ENCODE data around the gene ANKRD45. TPM values are rescaled to one million over a fixed set of nuclear protein-coding genes. Genes with fewer than 3 reads are reported as not detected.
"Not testable (repeated sequence)": the region's sequence is repeated elsewhere in the genome, so short reads cannot be mapped to it uniquely, and the experiment has no call there.

Gene ANKRD45
- total and polyA plus RNA-seq, 2 donors: 0.33 to 0.71 TPM

- DNase-seq (ENCODE audit: low read depth in 6 of 9, low spot score in 9 of 9): no peak
- no peaks in the 10 kb centered on the region for H3K27me3 ChIP-seq (ENCODE audit: control insufficient read depth in 2 of 2, insufficient read depth in 1 of 2, low read length in 1 of 2)
- H3K4me3 ChIP-seq (ENCODE audit: low read length in 2 of 2): no peak overlapping the region
- no peaks in the 10 kb centered on the region for H3K9me3 ChIP-seq (ENCODE audit: control insufficient read depth in 2 of 2, insufficient read depth in 1 of 2, low read length in 1 of 2)
- 69% methylated on average over 1 of the region's 1 CpG for WGBS
- H3K4me1 ChIP-seq (ENCODE audit: control insufficient read depth in 2 of 2, insufficient read depth in 2 of 2, low read length in 2 of 2): no peaks in the 10 kb centered on the region
- no peaks in the 10 kb centered on the region for H3K36me3 ChIP-seq (ENCODE audit: control insufficient read depth in 2 of 2, insufficient read depth in 2 of 2, low read length in 1 of 2)
- H3K27ac ChIP-seq (ENCODE audit: low read depth in 1 of 2, low read length in 1 of 2): no peak overlapping the region
Measured at GRCh38 chr1:173661763-173662162, 7.9 kb downstream of the ANKRD45 start.

- no peaks in the 10 kb centered on the region for H3K9me3 ChIP-seq (ENCODE audit: control insufficient read depth in 2 of 2, insufficient read depth in 1 of 2, low read length in 1 of 2)
- DNase-seq (ENCODE audit: low read depth in 6 of 9, low spot score in 9 of 9): no peak
Measured at GRCh38 chr1:173661271-173661670, 8.4 kb downstream of the ANKRD45 start.

GRCh38 chr1:173660306-173660705 is 9.3 kb downstream of the ANKRD45 start:
- WGBS: 97% methylated on average over 2 of the region's 2 CpGs
- Histone ChIP-seq H3K4me1 (ENCODE audit: control insufficient read depth in 2 of 2, insufficient read depth in 2 of 2, low read length in 2 of 2) (no peaks in the 10 kb centered on the region), H3K36me3 (ENCODE audit: control insufficient read depth in 2 of 2, insufficient read depth in 2 of 2, low read length in 1 of 2) (no peaks in the 10 kb centered on the region)

More at GRCh38 chr1:173661271-173661670, 8.4 kb downstream of the ANKRD45 start:
- Histone ChIP-seq H3K27me3 (ENCODE audit: control insufficient read depth in 2 of 2, insufficient read depth in 1 of 2, low read length in 1 of 2) (no peaks in the 10 kb centered on the region), H3K4me3 (ENCODE audit: low read length in 2 of 2) (no peak overlapping the region), H3K4me1 (ENCODE audit: control insufficient read depth in 2 of 2, insufficient read depth in 2 of 2, low read length in 2 of 2) (no peaks in the 10 kb centered on the region), H3K36me3 (ENCODE audit: control insufficient read depth in 2 of 2, insufficient read depth in 2 of 2, low read length in 1 of 2) (no peaks in the 10 kb centered on the region), H3K27ac (ENCODE audit: low read depth in 1 of 2, low read length in 1 of 2) (no peak overlapping the region)
- 93% methylated on average over 1 of the region's 1 CpG for WGBS

GRCh38 chr1:173648880-173649605 is 20.6 kb downstream of the ANKRD45 start:
- no peaks in the 10 kb centered on the region for H3K36me3 ChIP-seq (ENCODE audit: control insufficient read depth in 2 of 2, insufficient read depth in 2 of 2, low read length in 1 of 2)

More at GRCh38 chr1:173660306-173660705, 9.3 kb downstream of the ANKRD45 start:
- no peak for DNase-seq (ENCODE audit: low read depth in 6 of 9, low spot score in 9 of 9)
- H3K27ac ChIP-seq (ENCODE audit: low read depth in 1 of 2, low read length in 1 of 2): no peak overlapping the region
- no peaks in the 10 kb centered on the region for H3K27me3 ChIP-seq (ENCODE audit: control insufficient read depth in 2 of 2, insufficient read depth in 1 of 2, low read length in 1 of 2)
- H3K4me3 ChIP-seq (ENCODE audit: low read length in 2 of 2): no peak overlapping the region
- H3K9me3 ChIP-seq (ENCODE audit: control insufficient read depth in 2 of 2, insufficient read depth in 1 of 2, low read length in 1 of 2): peaks cover 0 to 3% of the 10 kb centered on the region in 2 donors

GRCh38 chr1:173646656-173647055 is 23.0 kb downstream of the ANKRD45 start:
- H3K27me3 ChIP-seq (ENCODE audit: control insufficient read depth in 2 of 2, insufficient read depth in 1 of 2, low read length in 1 of 2): no peaks in the 10 kb centered on the region
- H3K27ac ChIP-seq (ENCODE audit: low read depth in 1 of 2, low read length in 1 of 2): no peak overlapping the region
- no peak overlapping the region for H3K4me3 ChIP-seq (ENCODE audit: low read length in 2 of 2)
- no peaks in the 10 kb centered on the region for H3K4me1 ChIP-seq (ENCODE audit: control insufficient read depth in 2 of 2, insufficient read depth in 2 of 2, low read length in 2 of 2)
- H3K9me3 ChIP-seq (ENCODE audit: control insufficient read depth in 2 of 2, insufficient read depth in 1 of 2, low read length in 1 of 2): no peaks in the 10 kb centered on the region
- WGBS: 87% methylated on average over 3 of the region's 3 CpGs
- H3K36me3 ChIP-seq (ENCODE audit: control insufficient read depth in 2 of 2, insufficient read depth in 2 of 2, low read length in 1 of 2): no peaks in the 10 kb centered on the region
- DNase-seq (ENCODE audit: low read depth in 6 of 9, low spot score in 9 of 9): no peak

More at GRCh38 chr1:173648880-173649605, 20.6 kb downstream of the ANKRD45 start:
- no peak overlapping the region for H3K4me3 ChIP-seq (ENCODE audit: low read length in 2 of 2)
- H3K27ac ChIP-seq (ENCODE audit: low read depth in 1 of 2, low read length in 1 of 2): no peak overlapping the region
- H3K27me3 ChIP-seq (ENCODE audit: control insufficient read depth in 2 of 2, insufficient read depth in 1 of 2, low read length in 1 of 2): no peaks in the 10 kb centered on the region
- no peak for DNase-seq (ENCODE audit: low read depth in 6 of 9, low spot score in 9 of 9)
- H3K9me3 ChIP-seq (ENCODE audit: control insufficient read depth in 2 of 2, insufficient read depth in 1 of 2, low read length in 1 of 2): no peaks in the 10 kb centered on the region
- H3K4me1 ChIP-seq (ENCODE audit: control insufficient read depth in 2 of 2, insufficient read depth in 2 of 2, low read length in 2 of 2): no peaks in the 10 kb centered on the region

GRCh38 chr1:173642450-173643139 is 27.1 kb downstream of the ANKRD45 start:
- H3K9me3 ChIP-seq (ENCODE audit: control insufficient read depth in 2 of 2, insufficient read depth in 1 of 2, low read length in 1 of 2); H3K36me3 ChIP-seq (ENCODE audit: control insufficient read depth in 2 of 2, insufficient read depth in 2 of 2, low read length in 1 of 2); H3K27ac ChIP-seq (ENCODE audit: low read depth in 1 of 2, low read length in 1 of 2); H3K4me1 ChIP-seq (ENCODE audit: control insufficient read depth in 2 of 2, insufficient read depth in 2 of 2, low read length in 2 of 2); DNase-seq (ENCODE audit: low read depth in 6 of 9, low spot score in 9 of 9); H3K4me3 ChIP-seq (ENCODE audit: low read length in 2 of 2); H3K27me3 ChIP-seq (ENCODE audit: control insufficient read depth in 2 of 2, insufficient read depth in 1 of 2, low read length in 1 of 2): not testable (repeated sequence)
- WGBS: 96% methylated on average over 4 of the region's 4 CpGs

- no peak overlapping the region for H3K27ac ChIP-seq (ENCODE audit: low read depth in 1 of 2, low read length in 1 of 2)
- no peaks in the 10 kb centered on the region for H3K27me3 ChIP-seq (ENCODE audit: control insufficient read depth in 2 of 2, insufficient read depth in 1 of 2, low read length in 1 of 2)
- no peak overlapping the region for H3K4me3 ChIP-seq (ENCODE audit: low read length in 2 of 2)
- no peak for DNase-seq (ENCODE audit: low read depth in 6 of 9, low spot score in 9 of 9)
- 53% methylated on average over 2 of the region's 2 CpGs for WGBS
- no peaks in the 10 kb centered on the region for H3K4me1 ChIP-seq (ENCODE audit: control insufficient read depth in 2 of 2, insufficient read depth in 2 of 2, low read length in 2 of 2)
- no peaks in the 10 kb centered on the region for H3K36me3 ChIP-seq (ENCODE audit: control insufficient read depth in 2 of 2, insufficient read depth in 2 of 2, low read length in 1 of 2)
- peaks cover 0 to 6% of the 10 kb centered on the region in 2 donors for H3K9me3 ChIP-seq (ENCODE audit: control insufficient read depth in 2 of 2, insufficient read depth in 1 of 2, low read length in 1 of 2)
Measured at GRCh38 chr1:173639102-173639501, 30.5 kb downstream of the ANKRD45 start.

- no peak for DNase-seq (ENCODE audit: low read depth in 6 of 9, low spot score in 9 of 9)
- H3K9me3 ChIP-seq (ENCODE audit: control insufficient read depth in 2 of 2, insufficient read depth in 1 of 2, low read length in 1 of 2): peaks cover 0 to 6% of the 10 kb centered on the region in 2 donors
- H3K27ac ChIP-seq (ENCODE audit: low read depth in 1 of 2, low read length in 1 of 2): peak overlapping the region in 1 of 2 donors; percentile 36
- H3K36me3 ChIP-seq (ENCODE audit: control insufficient read depth in 2 of 2, insufficient read depth in 2 of 2, low read length in 1 of 2): no peaks in the 10 kb centered on the region
- no peak overlapping the region for H3K4me3 ChIP-seq (ENCODE audit: low read length in 2 of 2)
- no peaks in the 10 kb centered on the region for H3K4me1 ChIP-seq (ENCODE audit: control insufficient read depth in 2 of 2, insufficient read depth in 2 of 2, low read length in 2 of 2)
- WGBS: 96% methylated on average over 12 of the region's 12 CpGs
- no peaks in the 10 kb centered on the region for H3K27me3 ChIP-seq (ENCODE audit: control insufficient read depth in 2 of 2, insufficient read depth in 1 of 2, low read length in 1 of 2)
Measured at GRCh38 chr1:173638043-173639021, 31.3 kb downstream of the ANKRD45 start.

Data from thymus (tissue), 11 donors.